Brain pericyte (primary cell): ENCODE results near the gene ZC3H18.

ENCODE experiments used
- DNase-seq: peaks from one replicate; pipeline ENCODE4 v3.0.0-alpha.2; 2012; ENCODE audit warnings: low read depth, low spot score

Gene ZC3H18

DNA sequence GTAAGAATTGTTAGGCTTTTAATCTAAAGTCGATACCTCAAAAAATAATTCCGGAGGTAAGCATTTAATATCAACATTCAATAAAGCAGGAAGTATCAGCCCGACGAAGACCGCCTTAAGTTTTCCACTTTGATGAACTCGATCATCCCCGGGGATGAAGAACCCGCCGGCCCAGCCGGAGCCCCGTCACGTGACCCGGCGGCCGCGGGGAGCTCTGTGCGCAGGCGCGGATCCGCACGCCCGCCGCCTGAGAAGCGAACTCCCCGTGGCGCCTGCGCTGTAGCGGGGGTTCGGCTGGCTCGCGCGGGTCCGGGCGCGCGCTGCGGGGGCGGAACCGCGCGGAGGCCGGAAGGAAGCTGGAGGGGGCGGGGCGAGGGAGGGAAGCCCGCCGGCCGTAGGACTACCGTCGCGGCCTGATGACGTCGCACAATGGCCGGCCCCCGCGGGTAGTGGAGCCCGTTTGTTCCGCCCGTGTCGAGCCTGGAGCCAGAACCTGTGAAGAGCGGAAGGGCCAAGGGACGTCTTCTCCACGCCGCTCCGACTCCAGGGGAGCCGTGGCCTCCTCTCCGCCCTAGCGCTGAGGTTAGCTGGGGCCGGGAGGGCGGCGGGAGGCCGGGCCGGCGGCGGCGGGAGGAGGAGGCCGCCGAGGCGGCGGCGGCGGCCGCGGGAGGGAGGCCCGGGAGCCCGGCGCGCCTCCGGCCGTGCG is at the start of gene ZC3H18:
Gene ZC3H18 (plus strand): TSS at position 419 of the 706 bp plus-strand sequence. CDS start 6,721 bp downstream, outside the sequence.
- DNase-seq: peak; percentile 74

DNA sequence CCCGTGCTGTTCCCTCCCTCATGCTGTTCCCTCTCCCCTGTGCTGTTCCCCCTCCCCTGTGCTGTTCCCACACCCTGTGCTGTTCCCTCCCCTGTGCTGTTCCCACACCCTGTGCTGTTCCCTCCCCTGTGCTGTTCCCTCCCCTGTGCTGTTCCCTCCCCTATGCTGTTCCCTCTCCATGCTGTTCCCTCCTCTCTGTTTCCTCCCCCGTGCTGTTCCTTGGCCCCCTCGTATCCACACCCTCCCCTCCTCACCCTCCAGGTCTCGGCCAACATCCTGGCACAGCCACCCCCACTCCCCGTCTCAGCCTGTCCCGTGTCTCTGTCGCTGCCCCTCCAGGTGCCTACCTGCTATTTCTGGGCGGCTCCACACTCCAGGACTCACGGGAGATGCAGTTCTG is 48.5 kb upstream of the ZC3H18 start:
- no peak for DNase-seq

- no peak for DNase-seq
These were observed 47.8 kb upstream of the ZC3H18 start for GRCh38 chr16:88522276-88522949.

- DNase-seq: no peak
These were observed 46.7 kb upstream of the ZC3H18 start for GRCh38 chr16:88523309-88524161.

DNA sequence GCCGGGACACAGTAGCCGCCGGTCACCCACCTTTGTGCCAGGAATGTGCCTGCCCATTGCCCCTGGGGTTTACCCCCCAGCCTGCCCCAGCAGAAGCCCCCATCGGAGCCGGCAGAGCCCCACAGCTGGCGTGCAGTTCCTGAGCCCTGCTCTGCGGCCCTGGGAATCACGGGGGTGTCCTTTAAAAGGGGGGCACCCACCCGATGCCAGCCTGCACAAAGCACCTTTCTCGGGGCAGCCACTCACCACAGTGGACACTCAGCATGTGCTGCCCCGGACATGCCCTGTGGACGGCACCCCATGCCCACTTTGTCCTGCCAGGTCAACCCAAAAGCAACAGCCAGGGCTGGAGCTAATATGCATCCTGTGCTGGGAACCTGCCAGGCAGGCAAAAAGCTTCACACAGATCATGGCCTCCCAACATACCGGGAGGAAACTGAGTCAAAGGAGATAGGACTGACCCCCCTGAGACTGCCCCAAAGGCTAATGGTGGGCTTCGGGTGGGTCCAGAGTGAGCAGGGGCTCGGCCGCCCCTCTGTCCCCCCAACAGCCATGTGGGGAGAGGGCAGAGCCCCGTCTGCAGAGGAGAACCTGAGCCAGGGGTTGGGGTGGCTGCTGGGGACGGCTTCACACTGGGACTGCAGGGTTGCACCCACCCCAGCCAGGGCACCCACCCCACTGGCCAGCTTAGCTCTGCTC is 45.8 kb upstream of the ZC3H18 start:
- DNase-seq: no peak

GRCh38 chr16:88524973-88525662 is 45.1 kb upstream of the ZC3H18 start:
- DNase-seq: no peak

GRCh38 chr16:88525663-88525990 is 44.6 kb upstream of the ZC3H18 start:
- DNase-seq: no peak

- no peak for DNase-seq
These were observed 43.9 kb upstream of the ZC3H18 start for GRCh38 chr16:88526008-88526905.

DNA sequence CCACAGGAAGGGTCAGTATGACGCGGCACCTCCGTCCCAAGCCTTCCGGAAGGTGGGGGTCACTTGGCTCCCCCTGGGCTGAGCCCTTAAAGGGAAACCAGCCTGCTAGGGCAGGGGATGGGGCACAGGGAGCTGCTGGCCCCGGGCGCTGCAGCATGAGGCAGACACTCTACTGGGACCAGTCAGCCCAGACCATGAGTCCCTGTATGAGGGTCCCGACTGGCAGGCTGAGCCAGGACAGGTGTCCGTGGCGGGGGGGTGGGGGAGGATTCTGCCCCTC is 43.4 kb upstream of the ZC3H18 start:
- no peak for DNase-seq

DNA sequence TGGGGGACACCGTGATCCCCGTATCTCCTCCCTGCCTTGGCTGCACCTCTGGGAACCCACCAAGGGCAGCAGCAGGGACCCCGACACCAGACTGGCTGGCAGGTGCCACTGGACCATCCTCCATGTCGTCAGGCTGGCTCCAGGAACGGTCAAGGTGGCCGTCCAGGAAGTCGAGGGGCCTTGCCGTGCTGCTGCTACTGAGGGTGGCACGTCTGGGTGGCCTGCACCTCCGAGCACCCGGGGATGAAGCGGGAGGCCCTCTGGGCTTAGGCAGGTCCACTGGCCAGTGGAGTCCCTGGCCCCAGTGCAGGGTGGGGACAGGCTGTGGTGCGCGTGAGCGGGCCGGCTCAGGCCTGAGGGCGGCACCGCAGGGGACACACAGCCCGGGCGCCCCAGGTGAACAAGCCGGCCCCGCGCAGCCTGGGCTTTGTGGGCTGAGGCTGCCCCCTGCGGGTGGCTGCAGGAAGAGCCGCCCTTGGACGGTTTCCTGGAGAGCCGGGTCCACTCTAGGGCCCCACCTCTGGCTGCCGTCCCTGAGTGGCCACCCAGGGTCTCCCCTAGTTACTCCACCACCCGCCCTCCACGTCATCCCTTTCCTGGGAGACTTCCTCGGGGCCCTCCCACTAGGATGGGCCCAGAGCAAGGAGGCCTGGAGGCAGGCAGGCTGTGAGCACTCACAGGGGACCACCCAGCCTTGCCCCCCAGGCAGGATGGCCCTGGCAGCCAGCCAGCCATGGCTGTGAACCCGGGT is 42.8 kb upstream of the ZC3H18 start:
- DNase-seq: no peak

DNA sequence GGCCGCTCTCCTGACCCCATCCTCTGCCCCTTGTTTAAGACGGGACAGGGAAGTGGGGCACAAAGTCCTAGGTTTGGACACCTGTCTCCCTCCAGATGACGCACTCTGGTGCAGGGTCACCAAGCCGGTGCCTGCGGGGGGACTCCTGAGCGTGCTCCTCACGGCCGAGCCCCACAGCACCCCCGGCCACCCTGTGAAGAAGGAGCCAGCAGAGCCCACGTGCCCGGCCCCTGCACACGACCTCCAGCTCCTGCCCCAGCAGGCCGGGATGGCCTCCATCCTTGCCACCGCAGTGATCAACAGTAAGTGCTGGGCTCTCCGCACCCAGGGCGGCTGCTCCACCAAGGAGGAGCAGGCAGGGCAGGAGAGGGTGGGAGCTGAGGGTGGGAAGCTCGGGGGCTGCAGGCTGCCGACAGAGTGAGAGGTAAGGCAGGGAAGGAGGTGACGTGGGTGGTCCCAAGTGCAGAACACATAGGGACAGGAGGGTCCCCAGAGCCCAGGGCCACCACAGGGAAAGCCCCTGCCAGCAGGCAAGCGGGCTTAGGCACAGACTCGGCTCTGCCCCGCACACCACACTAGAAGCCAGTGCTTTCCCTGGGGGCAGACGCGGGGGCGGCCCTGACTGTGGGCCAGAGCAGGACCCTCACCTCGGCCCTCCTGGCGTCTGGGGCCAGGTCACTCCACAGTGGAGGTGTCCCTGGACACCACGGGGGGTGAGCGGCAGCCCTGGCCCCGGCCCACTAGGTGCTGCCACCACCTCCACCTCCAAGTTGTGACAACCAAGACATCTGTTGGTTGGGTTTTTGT is 42.1 kb upstream of the ZC3H18 start:
- no peak for DNase-seq

- DNase-seq: no peak
These were observed 41.3 kb upstream of the ZC3H18 start for GRCh38 chr16:88528902-88529318.

- DNase-seq: no peak
These were observed 40.6 kb upstream of the ZC3H18 start for GRCh38 chr16:88529596-88529995.

DNA sequence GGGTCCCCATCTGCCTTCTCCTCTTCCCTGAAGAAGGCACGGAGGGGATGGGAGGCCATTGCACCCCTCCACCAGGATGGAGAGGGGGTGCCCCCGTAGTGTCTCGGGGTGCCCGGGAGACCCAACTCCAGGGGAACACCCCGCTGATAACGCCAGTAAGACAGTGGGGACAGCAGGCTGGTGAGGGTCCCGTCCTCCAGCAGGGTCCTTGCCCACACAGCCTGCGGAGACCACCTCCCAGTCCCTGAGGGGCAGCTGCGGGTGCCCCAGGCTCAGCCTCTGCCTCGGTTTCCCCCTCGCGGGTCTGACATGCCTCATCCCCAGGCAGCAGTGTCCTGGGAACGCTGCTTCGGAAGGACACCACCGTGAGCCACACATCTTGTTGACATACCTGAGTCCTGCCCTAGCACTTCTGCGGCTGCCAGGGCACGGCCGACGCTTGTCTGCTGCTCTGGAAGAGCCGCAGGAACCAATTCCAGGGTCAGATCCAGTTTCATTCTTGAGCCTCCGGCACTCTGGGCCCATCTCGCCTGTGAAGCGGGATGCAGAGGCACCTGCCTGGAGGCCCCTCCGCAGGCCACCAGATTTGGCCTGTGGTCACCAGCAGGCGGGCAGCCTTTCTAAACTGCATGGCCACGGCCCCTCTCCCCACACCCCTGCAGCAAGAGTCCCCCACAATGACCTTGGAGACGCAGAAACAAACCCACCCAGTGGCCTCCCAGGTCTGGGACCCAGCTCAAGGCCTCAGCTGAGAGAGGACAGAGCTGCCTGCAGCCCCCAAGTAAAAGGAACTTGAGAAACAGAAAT is 39.9 kb upstream of the ZC3H18 start:
- no peak for DNase-seq

GRCh38 chr16:88530858-88531203 is 39.4 kb upstream of the ZC3H18 start:
- DNase-seq: no peak

DNA sequence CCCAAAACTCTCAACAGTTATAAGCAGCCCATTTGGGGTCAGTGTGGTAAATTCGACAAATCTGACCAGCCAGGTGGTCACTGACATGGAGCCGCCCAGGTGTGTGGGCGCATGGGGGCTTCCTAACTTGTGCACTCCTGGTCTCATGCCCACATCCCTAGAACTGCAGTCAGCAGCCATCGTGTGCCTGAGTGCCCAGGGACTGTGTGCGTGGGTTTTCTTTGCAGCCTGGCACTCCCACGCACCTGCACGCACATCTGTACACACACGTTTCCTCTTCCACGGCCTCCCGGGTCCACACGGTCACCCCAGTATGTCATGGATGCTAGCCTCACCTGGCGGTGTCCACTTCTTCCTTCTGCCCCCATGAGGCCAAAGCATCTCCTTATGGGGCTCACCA is 38.9 kb upstream of the ZC3H18 start:
- no peak for DNase-seq

DNA sequence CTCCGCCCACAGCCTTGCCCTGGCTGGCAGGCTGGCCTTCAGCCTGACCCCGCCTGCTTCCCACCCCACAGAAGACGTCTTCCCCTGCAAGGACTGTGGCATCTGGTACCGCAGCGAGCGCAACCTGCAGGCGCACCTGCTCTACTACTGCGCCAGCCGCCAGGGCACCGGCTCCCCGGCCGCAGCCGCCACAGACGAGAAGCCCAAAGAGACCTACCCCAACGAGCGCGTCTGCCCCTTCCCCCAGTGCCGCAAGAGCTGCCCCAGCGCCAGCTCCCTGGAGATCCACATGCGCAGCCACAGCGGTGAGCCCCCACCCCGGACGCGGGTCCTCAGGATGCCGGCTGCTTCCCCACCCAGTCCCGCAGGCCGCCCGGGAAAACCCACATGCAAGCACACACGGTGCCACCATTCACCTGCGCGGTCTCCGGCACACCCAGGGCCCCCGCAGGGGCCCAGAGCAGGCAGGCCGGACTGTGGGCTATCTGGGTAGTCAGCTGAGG is 38.2 kb upstream of the ZC3H18 start:
- DNase-seq: no peak
